H1 (cell line): ENCODE data around the gene TSGA10IP. TPM values are rescaled to one million over a fixed set of nuclear protein-coding genes. Genes with fewer than 3 reads are reported as not detected.

Experiments used
- BRCA1 ChIP-seq: IDR thresholded peaks from 2 replicates; pipeline ENCODE4 v1.6.1; 2012; ENCODE audit warnings: low read depth, low read length, improper control_type of control experiment
- CREB1 ChIP-seq: IDR thresholded peaks from 2 replicates; pipeline ENCODE4 v1.6.1; 2012; ENCODE audit warnings: inconsistent platforms
- CTBP2 ChIP-seq: IDR thresholded peaks from 2 replicates; pipeline ENCODE4 v1.7.0; 2011; ENCODE audit warnings: borderline replicate concordance, mild to moderate bottlenecking, moderate library complexity, mixed read lengths, low read length; ENCODE audit not compliant: insufficient read depth, insufficient read length
- FOSL1 ChIP-seq: IDR thresholded peaks from 2 replicates; pipeline ENCODE4 v1.6.1; 2011; ENCODE audit warnings: mild to moderate bottlenecking, low read depth, low read length, moderate library complexity; ENCODE audit not compliant: insufficient read depth
- GTF2F1 ChIP-seq: IDR thresholded peaks from 2 replicates; pipeline ENCODE4 v1.6.1; 2012; ENCODE audit warnings: low read depth, low read length, improper control_type of control experiment, borderline replicate concordance
- KDM4A ChIP-seq: IDR thresholded peaks from one replicate; pipeline ENCODE4 v1.7.1; 2012; ENCODE audit warnings: low read depth, mild to moderate bottlenecking, moderate library complexity, low read length, inconsistent platforms; ENCODE audit not compliant: severe bottlenecking
- NANOG ChIP-seq: IDR thresholded peaks from 2 replicates; pipeline ENCODE4 v1.6.1; 2011; ENCODE audit warnings: low read length, low read depth, mild to moderate bottlenecking, inconsistent platforms; ENCODE audit not compliant: insufficient read depth, poor library complexity, severe bottlenecking
- NRF1 ChIP-seq: IDR thresholded peaks from 2 replicates; pipeline ENCODE4 v1.6.1; 2011; ENCODE audit warnings: mild to moderate bottlenecking, low read depth, low read length, improper control_type of control experiment
- POLR2A ChIP-seq, 2 experiments: IDR thresholded peaks; 1 replicate in 1 of 2; 2 replicates in 1 of 2; pipeline ENCODE4 v1.6.1; 2011; ENCODE audit warnings: low read depth in 2 of 2, low read length in 2 of 2, mild to moderate bottlenecking in 2 of 2; ENCODE audit errors: control extremely low read depth in 1 of 2
- POLR2AphosphoS5 ChIP-seq: IDR thresholded peaks from 2 replicates; pipeline ENCODE4 v1.6.1; 2011; ENCODE audit warnings: low read depth, low read length
- RFX5 ChIP-seq: IDR thresholded peaks from 2 replicates; pipeline ENCODE4 v1.6.1; 2011; ENCODE audit warnings: low read depth, low read length, improper control_type of control experiment, borderline replicate concordance
- RNF2 ChIP-seq: fragments of 200-900, 300-1000 bp; sonication (generic); IDR thresholded peaks from 2 replicates; pipeline ENCODE4 v1.7.1; 2016; ENCODE audit warnings: borderline replicate concordance, low read depth, mild to moderate bottlenecking, antibody characterized with exemption, low read length; ENCODE audit not compliant: poor library complexity, severe bottlenecking; ENCODE audit errors: missing control alignments
- RXRA ChIP-seq: IDR thresholded peaks from 2 replicates; pipeline ENCODE4 v1.6.1; 2011; ENCODE audit warnings: low read depth, mild to moderate bottlenecking, low read length, moderate library complexity; ENCODE audit not compliant: insufficient read depth
- SP1 ChIP-seq: IDR thresholded peaks from 2 replicates; pipeline ENCODE4 v1.6.1; 2011; ENCODE audit warnings: low read depth, low read length
- SP4 ChIP-seq: IDR thresholded peaks from 2 replicates; pipeline ENCODE4 v1.6.1; 2012; ENCODE audit warnings: low read length, inconsistent platforms
- TAF7 ChIP-seq: optimal IDR thresholded peaks from 2 replicates; pipeline ENCODE3; 2011; ENCODE audit warnings: low read depth, mild to moderate bottlenecking, inconsistent platforms, low read length, moderate library complexity, borderline replicate concordance
- polyA plus RNA-seq, 7 experiments: library from polyadenylated mRNA; depleted of rRNA in 3 of 7; stranded (reverse) in 5 of 7; unstranded in 2 of 7; fragments of >200 nt in 5 of 7; fragments of 200-250 nt in 2 of 7; gene quantifications; 1 replicate in 5 of 7; 2 replicates in 1 of 7; 4 replicates in 1 of 7; pipeline versions ENCODE4 v1.2.1 to v1.2.3, GENCODE V29; 2011 to 2013; ENCODE audit warnings: missing spikeins in 2 of 7, mixed read lengths in 2 of 7
- total RNA-seq: library from RNA; stranded (reverse); fragmentation: NEBNext Ultra II Directional; extraction: Animal tissue kit (Norgen Biotek cat#: 25700); gene quantifications from 2 replicates; pipeline ENCODE4 v1.2.1, GENCODE V29; 2021
- TF ChIP-seq, protein P1 (sequence below): IDR thresholded peaks from 2 replicates; pipeline ENCODE4 v1.6.1; 2011; ENCODE audit warnings: low read depth, mild to moderate bottlenecking, low read length; ENCODE audit not compliant: insufficient read depth
- TF ChIP-seq, protein P2 (sequence below), 3 experiments: IDR thresholded peaks; 1 replicate in 2 of 3; 2 replicates in 1 of 3; pipeline versions ENCODE4 v1.5.1 to v1.6.1; 2011; ENCODE audit warnings: low read length in 3 of 3, mild to moderate bottlenecking in 3 of 3, inconsistent platforms in 2 of 3, low read depth in 1 of 3, moderate library complexity in 1 of 3; ENCODE audit not compliant: insufficient read depth in 1 of 3; ENCODE audit errors: control extremely low read depth in 1 of 3
- TF ChIP-seq, protein P3 (sequence below): IDR thresholded peaks from 2 replicates; pipeline ENCODE4 v1.6.1; 2011; ENCODE audit warnings: low read length, improper control_type of control experiment

The TSGA10IP gene
- total and polyA plus RNA-seq, 2 of the 8 experiments (the other 6 are each of a cell fraction or from before 2014, with no cell fraction given) = 1.9 to 6.0 TPM

DNA sequence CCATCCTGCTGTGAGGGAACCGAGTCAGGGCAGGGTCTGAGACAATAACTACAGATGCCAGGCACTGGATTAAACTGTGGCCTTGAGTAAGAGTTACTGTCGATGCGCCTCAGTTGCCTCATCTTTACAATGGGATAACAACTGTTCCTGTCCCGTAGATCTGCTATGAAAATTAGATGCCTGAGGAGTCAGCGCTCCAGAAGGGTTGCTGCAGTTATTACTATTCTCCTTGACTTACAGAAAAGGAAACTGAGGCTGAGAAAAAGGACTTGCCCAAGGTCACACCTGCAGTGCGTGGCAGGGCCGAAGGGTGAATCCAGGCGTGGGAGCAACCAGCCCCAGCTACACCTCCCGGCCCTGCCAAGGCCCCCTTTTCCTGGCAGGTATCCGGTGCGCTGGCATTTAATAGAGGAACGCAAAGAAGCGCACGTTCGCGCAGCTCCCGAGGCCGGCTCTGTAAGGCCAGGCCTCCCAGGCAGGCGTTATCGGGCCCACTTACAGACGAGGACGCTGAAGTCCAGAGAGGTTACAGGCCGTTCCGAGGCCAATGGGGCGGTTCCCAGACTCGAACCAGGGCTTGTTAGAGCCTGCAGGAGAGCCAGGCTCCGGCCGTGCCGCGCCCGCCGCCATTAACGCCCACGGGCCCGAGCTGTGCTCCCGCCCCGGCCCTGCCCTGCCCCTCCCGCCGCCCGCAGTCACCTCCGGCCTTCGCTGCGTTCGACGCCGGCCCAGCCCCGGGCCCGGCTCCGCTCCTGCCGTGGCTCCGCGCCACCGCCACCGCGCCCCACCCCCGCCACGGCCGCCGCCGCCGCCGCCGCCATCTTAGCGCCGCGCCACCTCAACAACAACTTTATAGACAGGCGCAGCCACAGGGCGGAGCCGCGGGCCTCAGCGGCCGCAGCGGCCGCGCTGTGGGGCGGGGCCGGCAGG lies 26.8 kb upstream of the TSGA10IP start, which contains the start of gene C11orf68 (continued):
- TF ChIP-seq RFX5 (no peak), SP4 (no peak), CREB1 (no peak), RNF2 (no peak), TAF7 (peak; percentile 43), BRCA1 (no peak), GTF2F1 (no peak), KDM4A (peak; percentile 57), POLR2A (IDR thresholded peaks at IDR 0.05; ENCODE audit: control extremely low read depth in 1 of 2, low read depth in 2 of 2, low read length in 2 of 2) (peak in 1 of 2 experiments; percentile 43), SP1 (no peak), RXRA (no peak), CTBP2 (no peak), NANOG (no peak), POLR2AphosphoS5 (no peak), NRF1 (no peak), FOSL1 (no peak)
- TF ChIP-seq, protein P1, sequence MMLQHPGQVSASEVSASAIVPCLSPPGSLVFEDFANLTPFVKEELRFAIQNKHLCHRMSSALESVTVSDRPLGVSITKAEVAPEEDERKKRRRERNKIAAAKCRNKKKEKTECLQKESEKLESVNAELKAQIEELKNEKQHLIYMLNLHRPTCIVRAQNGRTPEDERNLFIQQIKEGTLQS = no peak
- TF ChIP-seq, protein P2, sequence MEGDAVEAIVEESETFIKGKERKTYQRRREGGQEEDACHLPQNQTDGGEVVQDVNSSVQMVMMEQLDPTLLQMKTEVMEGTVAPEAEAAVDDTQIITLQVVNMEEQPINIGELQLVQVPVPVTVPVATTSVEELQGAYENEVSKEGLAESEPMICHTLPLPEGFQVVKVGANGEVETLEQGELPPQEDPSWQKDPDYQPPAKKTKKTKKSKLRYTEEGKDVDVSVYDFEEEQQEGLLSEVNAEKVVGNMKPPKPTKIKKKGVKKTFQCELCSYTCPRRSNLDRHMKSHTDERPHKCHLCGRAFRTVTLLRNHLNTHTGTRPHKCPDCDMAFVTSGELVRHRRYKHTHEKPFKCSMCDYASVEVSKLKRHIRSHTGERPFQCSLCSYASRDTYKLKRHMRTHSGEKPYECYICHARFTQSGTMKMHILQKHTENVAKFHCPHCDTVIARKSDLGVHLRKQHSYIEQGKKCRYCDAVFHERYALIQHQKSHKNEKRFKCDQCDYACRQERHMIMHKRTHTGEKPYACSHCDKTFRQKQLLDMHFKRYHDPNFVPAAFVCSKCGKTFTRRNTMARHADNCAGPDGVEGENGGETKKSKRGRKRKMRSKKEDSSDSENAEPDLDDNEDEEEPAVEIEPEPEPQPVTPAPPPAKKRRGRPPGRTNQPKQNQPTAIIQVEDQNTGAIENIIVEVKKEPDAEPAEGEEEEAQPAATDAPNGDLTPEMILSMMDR (IDR thresholded peaks at IDR 0.05; ENCODE audit: control extremely low read depth in 1 of 3, insufficient read depth in 1 of 3, low read depth in 1 of 3, low read length in 3 of 3) = no peak
- TF ChIP-seq, protein P3, sequence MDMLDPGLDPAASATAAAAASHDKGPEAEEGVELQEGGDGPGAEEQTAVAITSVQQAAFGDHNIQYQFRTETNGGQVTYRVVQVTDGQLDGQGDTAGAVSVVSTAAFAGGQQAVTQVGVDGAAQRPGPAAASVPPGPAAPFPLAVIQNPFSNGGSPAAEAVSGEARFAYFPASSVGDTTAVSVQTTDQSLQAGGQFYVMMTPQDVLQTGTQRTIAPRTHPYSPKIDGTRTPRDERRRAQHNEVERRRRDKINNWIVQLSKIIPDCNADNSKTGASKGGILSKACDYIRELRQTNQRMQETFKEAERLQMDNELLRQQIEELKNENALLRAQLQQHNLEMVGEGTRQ = no peak
